IgD-negative memory B cell (primary cell): ENCODE data around the gene SLC2A13. TPM values are rescaled to one million over a fixed set of nuclear protein-coding genes. Genes with fewer than 3 reads are reported as not detected.
"Not testable (repeated sequence)": the region's sequence is repeated elsewhere in the genome, so short reads cannot be mapped to it uniquely, and the experiment has no call there.

Experiments used
- H3K27ac Mint-ChIP-seq, 3 donors: one replicate each; pipeline ENCODE4 v1.8.0; 2020 to 2022; ENCODE audit warnings: mild to moderate bottlenecking in 3 of 3, mixed read lengths in 3 of 3, moderate library complexity in 1 of 3
- H3K27me3 Mint-ChIP-seq: one replicate; pipeline ENCODE4 v1.8.0; 2021; ENCODE audit warnings: mixed read lengths
- H3K36me3 Mint-ChIP-seq: one replicate; pipeline ENCODE4 v1.8.0; 2020; ENCODE audit warnings: mild to moderate bottlenecking, mixed read lengths
- H3K4me1 Mint-ChIP-seq, 3 donors: one replicate each; pipeline ENCODE4 v1.8.0; 2020 to 2022; ENCODE audit warnings: mixed read lengths in 3 of 3, mild to moderate bottlenecking in 1 of 3
- H3K4me3 Mint-ChIP-seq, 4 donors: one replicate each; pipeline ENCODE4 v1.8.0; 2020 to 2022; ENCODE audit warnings: mild to moderate bottlenecking in 4 of 4, mixed read lengths in 4 of 4, moderate library complexity in 3 of 4
- H3K9me3 Mint-ChIP-seq, 3 donors: one replicate each; pipeline ENCODE4 v1.8.0; 2020 to 2021; ENCODE audit warnings: mixed read lengths in 3 of 3, mild to moderate bottlenecking in 1 of 3
- polyA plus RNA-seq: library from polyadenylated mRNA; unstranded; fragments of 300-500 nt; fragmentation: Illumina TruSeq; gene quantifications from one replicate; pipeline ENCODE4 v1.2.3, GENCODE V29; 2021

Gene SLC2A13
- polyA plus RNA-seq, 1 donor from 2014 or later, result 0.99 TPM

GRCh38 chr12:39764944-39765560 lies 340.8 kb downstream of the SLC2A13 start:
- no peaks in the 10 kb centered on the region for H3K9me3 Mint-ChIP-seq
- H3K36me3 Mint-ChIP-seq, result no peaks in the 10 kb centered on the region
- H3K27me3 Mint-ChIP-seq, result no peaks in the 10 kb centered on the region
- peaks cover 0 to 1% (median 0%) of the 10 kb centered on the region in 3 donors for H3K4me1 Mint-ChIP-seq
- H3K27ac Mint-ChIP-seq, result no peak overlapping the region
- H3K4me3 Mint-ChIP-seq, result no peak overlapping the region

- H3K27ac Mint-ChIP-seq, result no peak overlapping the region
- H3K4me3 Mint-ChIP-seq, result no peak overlapping the region
- H3K9me3 Mint-ChIP-seq, result no peaks in the 10 kb centered on the region
Measured at GRCh38 chr12:39763890-39764169, 342.1 kb downstream of the SLC2A13 start.

GRCh38 chr12:39763071-39763889 lies 342.6 kb downstream of the SLC2A13 start:
- Mint-ChIP-seq H3K9me3 (no peaks in the 10 kb centered on the region), H3K27me3 (no peaks in the 10 kb centered on the region), H3K4me3 (no peak overlapping the region), H3K27ac (no peak overlapping the region), H3K4me1 (peaks cover 0 to 4% (median 1%) of the 10 kb centered on the region in 3 donors), H3K36me3 (no peaks in the 10 kb centered on the region)

More at GRCh38 chr12:39763890-39764169, 342.1 kb downstream of the SLC2A13 start:
- H3K27me3 Mint-ChIP-seq, result no peaks in the 10 kb centered on the region
- H3K36me3 Mint-ChIP-seq, result no peaks in the 10 kb centered on the region
- peaks cover 0 to 4% (median 1%) of the 10 kb centered on the region in 3 donors for H3K4me1 Mint-ChIP-seq

GRCh38 chr12:39755478-39755877 lies 350.4 kb downstream of the SLC2A13 start:
- Mint-ChIP-seq H3K27ac (no peak overlapping the region), H3K9me3 (no peaks in the 10 kb centered on the region), H3K27me3 (no peaks in the 10 kb centered on the region), H3K36me3 (no peaks in the 10 kb centered on the region), H3K4me1 (peaks cover 0 to 4% (median 0%) of the 10 kb centered on the region in 3 donors), H3K4me3 (no peak overlapping the region)

GRCh38 chr12:39752482-39753137 lies 353.3 kb downstream of the SLC2A13 start:
- Mint-ChIP-seq H3K4me3 (no peak overlapping the region), H3K27me3 (no peaks in the 10 kb centered on the region), H3K9me3 (no peaks in the 10 kb centered on the region), H3K4me1 (no peaks in the 10 kb centered on the region), H3K27ac (no peak overlapping the region), H3K36me3 (no peaks in the 10 kb centered on the region)

- not testable (repeated sequence) for H3K4me3 Mint-ChIP-seq, H3K36me3 Mint-ChIP-seq, H3K27me3 Mint-ChIP-seq, H3K9me3 Mint-ChIP-seq, H3K27ac Mint-ChIP-seq, H3K4me1 Mint-ChIP-seq
Measured at GRCh38 chr12:39746151-39746550, 359.7 kb downstream of the SLC2A13 start.

- Mint-ChIP-seq H3K4me1 (no peaks in the 10 kb centered on the region), H3K9me3 (peaks cover 0 to 7% (median 3%) of the 10 kb centered on the region in 3 donors), H3K4me3 (no peak overlapping the region), H3K36me3 (no peaks in the 10 kb centered on the region), H3K27ac (no peak overlapping the region), H3K27me3 (no peaks in the 10 kb centered on the region)
Measured at GRCh38 chr12:39743655-39744054, 362.2 kb downstream of the SLC2A13 start.

- H3K36me3 Mint-ChIP-seq, result peaks cover 4% of the 10 kb centered on the region
- H3K27ac Mint-ChIP-seq, result no peak overlapping the region
- H3K4me1 Mint-ChIP-seq, result no peaks in the 10 kb centered on the region
- H3K4me3 Mint-ChIP-seq, result no peak overlapping the region
- H3K9me3 Mint-ChIP-seq, result peaks cover 6 to 18% (median 7%) of the 10 kb centered on the region in 3 donors
- peaks cover 6% of the 10 kb centered on the region for H3K27me3 Mint-ChIP-seq
Measured at GRCh38 chr12:39736406-39736805, 369.5 kb downstream of the SLC2A13 start.

- Mint-ChIP-seq H3K4me1 (no peaks in the 10 kb centered on the region), H3K27ac (no peak overlapping the region), H3K9me3 (peaks cover 0 to 8% (median 4%) of the 10 kb centered on the region in 3 donors), H3K27me3 (no peaks in the 10 kb centered on the region), H3K4me3 (no peak overlapping the region), H3K36me3 (no peaks in the 10 kb centered on the region)
Measured at GRCh38 chr12:39723831-39724230, 382.1 kb downstream of the SLC2A13 start.

- Mint-ChIP-seq H3K9me3 (peaks cover 0 to 6% (median 2%) of the 10 kb centered on the region in 3 donors), H3K27me3 (no peaks in the 10 kb centered on the region), H3K4me1 (no peaks in the 10 kb centered on the region), H3K36me3 (no peaks in the 10 kb centered on the region), H3K4me3 (no peak overlapping the region), H3K27ac (no peak overlapping the region)
Measured at GRCh38 chr12:39722504-39722903, 383.4 kb downstream of the SLC2A13 start.

- Mint-ChIP-seq H3K27me3 (peaks cover 3% of the 10 kb centered on the region), H3K36me3 (no peaks in the 10 kb centered on the region), H3K27ac (no peak overlapping the region), H3K9me3 (no peaks in the 10 kb centered on the region), H3K4me3 (no peak overlapping the region), H3K4me1 (no peaks in the 10 kb centered on the region)
Measured at GRCh38 chr12:39713552-39713951, 392.3 kb downstream of the SLC2A13 start.

- Mint-ChIP-seq H3K9me3 (no peaks in the 10 kb centered on the region), H3K27me3 (peaks cover 3% of the 10 kb centered on the region), H3K4me1 (no peaks in the 10 kb centered on the region), H3K36me3 (no peaks in the 10 kb centered on the region), H3K27ac (no peak overlapping the region), H3K4me3 (no peak overlapping the region)
Measured at GRCh38 chr12:39712334-39712733, 393.5 kb downstream of the SLC2A13 start.

Other genes with a start within 250 kb of the SLC2A13 start
- gene LRRK2, start 118.9 kb upstream of the SLC2A13 start, polyA plus RNA-seq, result 6.8 TPM